Memory B cell (primary cell): ENCODE results near the gene REEP5.
A peak's percentile ranks its signal among the peaks of the same experiment; 100 is the strongest.
"Not testable (repeated sequence)": the region's sequence is repeated elsewhere in the genome, so short reads cannot be mapped to it uniquely, and the experiment has no call there.

Experiments used
- ATAC-seq: fragments of 150-1000 bp; cut with Tn5 transposase; 2 replicates; pipeline ENCODE4 v1.10.0; 2021; ENCODE audit warnings: low read depth, mild to moderate bottlenecking, moderate library complexity
- DNase-seq, 2 donors: peaks; one replicate each; pipeline ENCODE4 v3.0.0; 2022; ENCODE audit warnings: low spot score in 2 of 2
- H3K27ac Mint-ChIP-seq: one replicate; pipeline ENCODE4 v1.8.0; 2022; ENCODE audit warnings: mild to moderate bottlenecking, moderate library complexity, mixed read lengths
- H3K27me3 Mint-ChIP-seq: one replicate; pipeline ENCODE4 v1.8.0; 2022; ENCODE audit warnings: mixed read lengths
- H3K36me3 Mint-ChIP-seq: one replicate; pipeline ENCODE4 v1.8.0; 2022; ENCODE audit warnings: mild to moderate bottlenecking, mixed read lengths
- H3K4me1 Mint-ChIP-seq: one replicate; pipeline ENCODE4 v1.8.0; 2022; ENCODE audit warnings: mixed read lengths
- H3K4me3 Mint-ChIP-seq: one replicate; pipeline ENCODE4 v1.8.0; 2022; ENCODE audit warnings: mild to moderate bottlenecking, moderate library complexity, mixed read lengths
- H3K9me3 Mint-ChIP-seq: one replicate; pipeline ENCODE4 v1.8.0; 2022; ENCODE audit warnings: mixed read lengths

Gene REEP5

GRCh38 chr5:112892776-112893175, 29.3 kb downstream of the REEP5 start:
- DNase-seq (no peak), ATAC-seq (no peak)
- Mint-ChIP-seq H3K4me1 (peaks cover 14% of the 10 kb centered on the region), H3K9me3 (no peaks in the 10 kb centered on the region), H3K4me3 (no peak overlapping the region), H3K27ac (no peak overlapping the region), H3K27me3 (no peaks in the 10 kb centered on the region), H3K36me3 (peaks cover 16% of the 10 kb centered on the region)

- not testable (repeated sequence) for ATAC-seq, H3K27me3 Mint-ChIP-seq, H3K4me3 Mint-ChIP-seq, H3K9me3 Mint-ChIP-seq, DNase-seq
- H3K36me3 Mint-ChIP-seq: peaks cover 16% of the 10 kb centered on the region
- peak overlapping the region; percentile 10 for H3K27ac Mint-ChIP-seq
- peaks cover 12% of the 10 kb centered on the region for H3K4me1 Mint-ChIP-seq
These were observed 30.0 kb downstream of the REEP5 start for GRCh38 chr5:112892066-112892465.

DNA sequence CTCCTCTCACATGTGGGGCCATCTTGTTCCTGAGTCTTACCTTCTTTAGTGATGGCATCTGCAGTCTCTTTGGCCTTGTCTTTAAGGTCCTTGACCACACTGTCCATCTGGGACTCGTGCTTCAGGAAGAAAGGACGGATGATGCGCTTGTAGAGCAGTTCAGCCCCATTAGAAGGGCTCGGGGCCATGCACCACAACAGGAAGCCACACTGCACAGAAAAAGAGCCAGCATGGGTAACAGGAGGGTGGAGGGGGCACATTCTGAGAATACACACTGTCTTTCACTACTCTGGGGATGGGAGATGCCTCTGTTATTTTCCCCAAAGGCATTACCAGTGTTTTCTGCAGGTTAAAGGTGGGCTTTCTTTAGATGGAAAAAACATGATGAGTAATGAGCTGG, 35.1 kb downstream of the REEP5 start:
- H3K36me3 Mint-ChIP-seq: peaks cover 11% of the 10 kb centered on the region
- no peaks in the 10 kb centered on the region for H3K9me3 Mint-ChIP-seq
- H3K4me3 Mint-ChIP-seq: no peak overlapping the region
- DNase-seq (no peak), ATAC-seq (no peak)
- peaks cover 8% of the 10 kb centered on the region for H3K4me1 Mint-ChIP-seq
- H3K27me3 Mint-ChIP-seq: no peaks in the 10 kb centered on the region
- H3K27ac Mint-ChIP-seq: no peak overlapping the region

DNA sequence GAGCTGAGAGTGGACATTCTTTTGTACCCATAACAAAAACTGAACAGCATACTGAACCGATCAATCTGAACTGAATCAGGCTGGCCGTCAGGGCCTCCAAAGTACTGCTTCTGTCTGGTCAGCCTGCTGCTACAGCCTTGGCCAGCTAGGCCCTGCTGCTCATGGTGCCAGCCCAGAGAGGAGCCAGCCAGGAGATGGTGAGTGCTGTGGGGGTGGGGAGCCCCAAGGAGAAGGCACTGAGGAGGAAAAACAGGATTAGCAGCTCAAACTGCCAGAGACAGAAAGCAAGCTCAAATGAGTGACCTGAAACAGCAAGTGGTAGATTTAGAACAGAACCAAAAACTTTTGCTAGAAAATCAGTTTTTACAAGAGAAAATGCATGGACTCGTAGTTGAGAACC, 37.0 kb downstream of the REEP5 start:
- Mint-ChIP-seq H3K4me1 (peaks cover 8% of the 10 kb centered on the region), H3K36me3 (peaks cover 14% of the 10 kb centered on the region), H3K9me3 (no peaks in the 10 kb centered on the region), H3K4me3 (no peak overlapping the region), H3K27ac (no peak overlapping the region), H3K27me3 (no peaks in the 10 kb centered on the region)
- no peak for DNase-seq
- no peak for ATAC-seq

DNA sequence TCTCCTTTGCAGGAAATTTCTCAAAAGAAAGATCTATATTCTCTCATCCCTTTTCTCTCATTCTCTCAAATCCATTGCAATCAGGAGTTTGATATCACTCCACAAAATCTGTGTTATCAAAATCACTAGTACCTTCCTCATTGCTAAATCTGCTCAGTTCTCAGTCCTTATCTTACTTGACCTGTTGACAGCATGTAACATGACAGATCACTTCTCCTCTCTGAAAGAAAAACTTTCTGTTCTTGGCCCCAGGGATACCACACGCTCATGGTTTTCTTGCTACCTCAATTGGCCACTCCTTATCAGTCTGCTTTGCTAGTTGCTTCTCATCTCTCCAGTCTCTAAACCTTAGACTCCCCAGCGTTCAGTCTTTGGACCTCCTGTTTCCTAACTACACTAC, 38.8 kb downstream of the REEP5 start:
- H3K4me3 Mint-ChIP-seq: no peak overlapping the region
- H3K36me3 Mint-ChIP-seq: peaks cover 18% of the 10 kb centered on the region
- DNase-seq (no peak), ATAC-seq (no peak)
- H3K27ac Mint-ChIP-seq: no peak overlapping the region
- no peaks in the 10 kb centered on the region for H3K9me3 Mint-ChIP-seq
- H3K4me1 Mint-ChIP-seq: peaks cover 9% of the 10 kb centered on the region
- H3K27me3 Mint-ChIP-seq: no peaks in the 10 kb centered on the region

DNA sequence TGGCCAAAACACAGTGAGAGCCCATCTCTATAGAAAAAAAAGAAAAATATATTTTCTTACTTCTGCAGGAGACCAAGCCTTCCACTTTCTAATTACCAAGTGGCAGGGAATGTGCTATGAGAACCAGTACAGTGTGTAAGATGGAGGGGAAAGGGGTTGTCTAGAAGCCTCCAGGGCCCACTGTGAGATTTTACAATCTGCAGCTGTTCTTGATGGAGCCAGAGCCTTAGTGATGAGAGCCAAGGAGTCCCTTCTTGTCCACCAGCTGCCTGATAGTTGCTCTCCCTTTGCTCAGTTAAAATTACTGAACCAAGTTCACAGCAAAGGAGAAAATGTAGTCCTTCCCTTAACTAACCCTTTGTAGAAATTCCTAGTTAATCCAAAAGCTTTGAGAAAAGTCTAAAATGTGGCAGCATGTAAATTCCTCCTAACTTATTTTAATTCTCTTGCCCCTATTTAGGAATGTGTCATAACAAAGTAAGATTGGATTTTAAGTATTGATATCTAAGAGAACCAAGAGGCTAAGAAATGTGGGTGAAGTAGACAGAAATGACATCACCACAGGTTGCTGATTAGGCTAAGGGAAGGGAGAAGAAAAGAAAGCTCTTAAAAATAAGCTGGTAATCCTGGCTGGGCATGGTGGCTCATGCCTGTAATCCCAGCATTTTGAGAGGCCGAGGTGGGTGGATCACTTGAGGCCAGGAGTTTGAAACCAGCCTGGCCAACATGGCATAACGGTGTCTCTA, 41.6 kb downstream of the REEP5 start:
- Mint-ChIP-seq H3K27ac (peak overlapping the region; percentile 66), H3K36me3 (peaks cover 20% of the 10 kb centered on the region), H3K27me3 (no peaks in the 10 kb centered on the region), H3K4me1 (peaks cover 12% of the 10 kb centered on the region), H3K4me3 (no peak overlapping the region), H3K9me3 (no peaks in the 10 kb centered on the region)
- no peak for ATAC-seq
- no peak for DNase-seq

DNA sequence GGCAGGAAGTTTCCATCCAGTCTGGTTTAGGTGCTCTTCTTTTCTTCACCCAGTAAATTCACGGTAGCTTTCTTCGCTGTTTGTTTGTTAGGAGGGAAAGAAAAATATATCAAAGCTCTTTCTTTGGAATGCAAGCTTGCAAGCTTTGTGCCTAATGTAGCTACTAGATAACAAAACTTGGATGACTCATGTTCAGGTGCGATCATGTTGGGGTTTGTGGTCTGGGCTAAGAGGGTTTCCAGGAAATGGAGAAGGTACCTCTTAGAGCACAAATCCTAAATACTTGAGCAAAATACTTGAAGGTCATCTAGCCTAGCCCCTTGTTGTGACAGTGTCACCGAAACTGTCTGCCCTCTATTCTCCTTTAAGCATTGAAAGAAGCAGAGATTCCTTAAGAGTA, 43.3 kb downstream of the REEP5 start:
- peaks cover 12% of the 10 kb centered on the region for H3K4me1 Mint-ChIP-seq
- DNase-seq: no peak
- H3K27ac Mint-ChIP-seq: peak overlapping the region; percentile 77
- no peak for ATAC-seq
- no peaks in the 10 kb centered on the region for H3K9me3 Mint-ChIP-seq
- H3K36me3 Mint-ChIP-seq: peaks cover 20% of the 10 kb centered on the region
- no peaks in the 10 kb centered on the region for H3K27me3 Mint-ChIP-seq
- no peak overlapping the region for H3K4me3 Mint-ChIP-seq

DNA sequence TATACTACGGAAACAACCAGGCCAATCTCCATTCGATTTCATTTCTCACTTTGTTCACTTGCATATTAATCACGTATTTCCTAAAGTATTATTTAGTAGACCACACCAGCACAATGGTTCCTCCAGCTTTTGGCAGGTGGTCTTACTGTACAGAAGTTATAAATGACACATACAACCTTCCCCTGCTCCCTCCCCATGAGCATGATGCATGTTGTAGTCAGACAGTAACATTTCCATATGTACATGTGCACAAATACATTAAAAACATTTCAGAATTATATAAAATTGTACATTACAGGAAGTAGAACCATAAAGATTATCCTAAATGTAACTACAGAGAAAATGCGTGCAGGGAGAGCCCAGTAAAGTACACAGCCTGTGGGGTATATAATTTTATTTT, 43.9 kb downstream of the REEP5 start:
- H3K27ac Mint-ChIP-seq: no peak overlapping the region
- H3K36me3 Mint-ChIP-seq: peaks cover 20% of the 10 kb centered on the region
- H3K4me1 Mint-ChIP-seq: peaks cover 12% of the 10 kb centered on the region
- ATAC-seq (no peak), DNase-seq (no peak)
- H3K27me3 Mint-ChIP-seq: no peaks in the 10 kb centered on the region
- H3K4me3 Mint-ChIP-seq: no peak overlapping the region
- H3K9me3 Mint-ChIP-seq: no peaks in the 10 kb centered on the region

DNA sequence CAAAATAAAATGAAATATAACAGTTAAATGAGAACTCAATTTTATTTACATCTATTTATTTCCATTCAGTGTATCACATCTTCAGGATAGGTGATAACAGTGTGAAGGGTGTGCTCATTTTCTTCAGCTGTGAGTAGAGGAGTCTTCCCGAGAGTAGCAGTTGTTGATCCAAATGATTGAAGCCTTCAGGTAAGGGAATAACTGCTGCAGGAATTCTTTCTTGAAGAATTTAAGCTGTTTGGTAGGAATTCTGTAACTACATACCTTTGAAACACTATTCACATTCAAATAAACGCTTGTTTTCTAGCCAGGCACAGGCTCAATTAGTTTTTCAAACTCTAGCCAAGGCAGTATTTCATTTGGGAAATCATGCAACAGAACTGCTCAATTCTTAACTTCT, 45.7 kb downstream of the REEP5 start:
- DNase-seq (no peak), ATAC-seq (no peak)
- Mint-ChIP-seq H3K4me3 (no peak overlapping the region), H3K4me1 (peaks cover 13% of the 10 kb centered on the region), H3K27me3 (no peaks in the 10 kb centered on the region), H3K9me3 (no peaks in the 10 kb centered on the region), H3K27ac (no peak overlapping the region), H3K36me3 (peaks cover 22% of the 10 kb centered on the region)

DNA sequence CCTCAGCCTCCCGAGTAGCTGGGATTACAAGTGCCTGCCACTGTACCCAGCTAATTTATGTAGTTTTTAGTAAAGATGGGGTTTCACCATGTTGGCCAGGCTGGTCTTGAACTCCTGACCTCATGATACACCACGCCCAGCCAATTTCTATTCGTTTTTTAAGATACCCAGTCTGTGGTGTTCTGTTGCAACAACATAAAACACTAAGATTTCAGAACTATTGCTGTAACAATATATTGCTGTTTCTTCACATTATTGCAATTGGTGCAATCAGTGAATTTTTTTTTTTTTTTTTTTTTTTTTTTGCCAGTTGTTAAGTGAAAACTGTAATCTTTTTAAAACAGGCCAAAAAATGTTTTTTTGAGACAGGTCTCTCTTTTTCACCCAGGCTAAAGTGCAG, 51.1 kb downstream of the REEP5 start:
- no peaks in the 10 kb centered on the region for H3K27me3 Mint-ChIP-seq
- H3K27ac Mint-ChIP-seq: no peak overlapping the region
- no peaks in the 10 kb centered on the region for H3K9me3 Mint-ChIP-seq
- peaks cover 21% of the 10 kb centered on the region for H3K36me3 Mint-ChIP-seq
- H3K4me1 Mint-ChIP-seq: peaks cover 2% of the 10 kb centered on the region
- H3K4me3 Mint-ChIP-seq: no peak overlapping the region
- ATAC-seq (no peak), DNase-seq (no peak)

DNA sequence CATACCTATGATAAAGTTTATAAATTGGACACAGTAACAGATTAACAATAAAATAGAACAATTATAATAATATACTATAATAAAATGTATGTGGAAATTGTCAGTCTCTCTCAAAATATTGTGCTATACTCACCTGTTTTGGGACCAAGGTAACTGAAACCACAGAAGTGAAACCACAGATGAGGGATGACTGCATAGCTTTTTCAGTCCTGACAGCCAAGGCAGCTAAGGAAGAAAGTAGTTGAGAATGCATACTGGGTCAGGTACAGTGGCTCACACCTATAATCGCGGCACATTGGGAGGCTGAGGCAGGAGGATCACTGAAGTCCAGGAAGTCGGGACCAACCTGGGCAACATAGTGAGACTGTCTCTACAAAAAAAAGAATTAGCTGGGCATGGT, 52.1 kb downstream of the REEP5 start:
- DNase-seq (no peak), ATAC-seq (no peak)
- no peak overlapping the region for H3K4me3 Mint-ChIP-seq
- peak overlapping the region; percentile 30 for H3K27ac Mint-ChIP-seq
- no peaks in the 10 kb centered on the region for H3K9me3 Mint-ChIP-seq
- H3K4me1 Mint-ChIP-seq: peaks cover 2% of the 10 kb centered on the region
- peaks cover 19% of the 10 kb centered on the region for H3K36me3 Mint-ChIP-seq
- no peaks in the 10 kb centered on the region for H3K27me3 Mint-ChIP-seq

GRCh38 chr5:112867411-112867810, 54.6 kb downstream of the REEP5 start:
- H3K4me1 Mint-ChIP-seq: peaks cover 8% of the 10 kb centered on the region
- H3K9me3 Mint-ChIP-seq: no peaks in the 10 kb centered on the region
- H3K36me3 Mint-ChIP-seq: peaks cover 18% of the 10 kb centered on the region
- no peak for ATAC-seq
- no peak for DNase-seq
- H3K27me3 Mint-ChIP-seq: no peaks in the 10 kb centered on the region
- H3K4me3 Mint-ChIP-seq: no peak overlapping the region
- peak overlapping the region; percentile 36 for H3K27ac Mint-ChIP-seq

DNA sequence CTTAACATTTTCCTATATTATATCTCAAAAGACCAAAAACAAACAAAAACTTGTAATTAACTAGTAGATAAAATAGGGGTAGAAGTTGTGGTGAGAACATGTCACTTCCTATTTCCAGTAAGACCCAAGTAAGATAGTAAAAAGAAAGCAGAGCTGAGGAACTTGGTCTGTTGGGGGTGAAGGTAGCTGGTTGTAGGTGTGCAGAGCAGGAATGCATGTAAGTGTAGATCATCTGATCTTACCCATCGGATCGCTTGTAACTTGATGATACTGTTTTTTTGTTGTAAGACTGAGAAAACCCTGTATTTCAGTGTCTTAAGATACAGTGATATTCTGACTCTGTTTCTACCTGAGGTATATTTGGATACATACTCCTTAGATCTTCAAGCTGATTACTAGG, 55.3 kb downstream of the REEP5 start:
- DNase-seq (no peak), ATAC-seq (no peak)
- Mint-ChIP-seq H3K36me3 (peaks cover 18% of the 10 kb centered on the region), H3K27ac (no peak overlapping the region), H3K4me3 (no peak overlapping the region), H3K9me3 (no peaks in the 10 kb centered on the region), H3K27me3 (no peaks in the 10 kb centered on the region), H3K4me1 (peaks cover 10% of the 10 kb centered on the region)

DNA sequence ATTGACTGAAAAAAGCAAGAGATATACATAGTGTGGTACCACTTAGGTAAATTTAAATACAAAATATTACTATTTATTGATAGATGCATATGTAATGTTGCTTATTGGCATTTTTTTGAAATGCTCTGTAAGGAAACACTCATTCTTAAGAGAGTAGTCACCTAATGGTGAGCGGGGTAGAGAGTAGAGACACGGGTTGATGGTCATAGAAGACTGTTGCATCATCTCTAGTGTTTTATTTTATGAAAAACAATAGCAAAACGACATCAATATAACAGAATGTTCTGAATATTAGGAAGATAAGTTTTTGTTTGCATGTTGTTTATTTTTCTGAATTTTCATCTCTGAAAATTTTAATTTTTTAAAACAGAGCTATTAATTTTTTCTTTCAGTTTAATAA, 56.9 kb downstream of the REEP5 start:
- Mint-ChIP-seq H3K4me1 (peaks cover 14% of the 10 kb centered on the region), H3K9me3 (no peaks in the 10 kb centered on the region), H3K4me3 (no peak overlapping the region), H3K27me3 (no peaks in the 10 kb centered on the region), H3K27ac (no peak overlapping the region), H3K36me3 (peaks cover 15% of the 10 kb centered on the region)
- DNase-seq: no peak
- no peak for ATAC-seq

- Mint-ChIP-seq H3K27ac (peak overlapping the region; percentile 14), H3K27me3 (no peaks in the 10 kb centered on the region), H3K4me3 (no peak overlapping the region), H3K4me1 (peaks cover 14% of the 10 kb centered on the region), H3K9me3 (no peaks in the 10 kb centered on the region), H3K36me3 (peaks cover 9% of the 10 kb centered on the region)
- DNase-seq (no peak), ATAC-seq (no peak)
These were observed 58.5 kb downstream of the REEP5 start for GRCh38 chr5:112863549-112863948.
